Spinal cord (tissue), 10 donors: ENCODE data around the gene FCMR. TPM values are rescaled to one million over a fixed set of nuclear protein-coding genes. Genes with fewer than 3 reads are reported as not detected.

Experiments used
- DNase-seq, 6 donors: peaks; one replicate each; pipeline versions ENCODE4 v3.0.0 to v3.0.0-alpha.2; 2013 to 2015; ENCODE audit warnings: low spot score in 6 of 6, low read depth in 4 of 6
- H3K27ac ChIP-seq: one replicate; pipeline ENCODE4 v1.5.1; 2013; ENCODE audit warnings: low read depth, low read length, control low read depth
- H3K27me3 ChIP-seq: one replicate; pipeline ENCODE4 v1.6.1; 2013; ENCODE audit warnings: low read length; ENCODE audit not compliant: control insufficient read depth, insufficient read depth
- H3K36me3 ChIP-seq: one replicate; pipeline ENCODE4 v1.6.1; 2013; ENCODE audit warnings: low read length; ENCODE audit not compliant: control insufficient read depth, insufficient read depth
- H3K4me1 ChIP-seq: one replicate; pipeline ENCODE4 v1.6.1; 2013; ENCODE audit warnings: low read length; ENCODE audit not compliant: control insufficient read depth, insufficient read depth
- H3K4me3 ChIP-seq: one replicate; pipeline ENCODE4 v1.5.1; 2013; ENCODE audit warnings: low read depth, low read length, control low read depth
- H3K9me3 ChIP-seq: one replicate; pipeline ENCODE4 v1.6.1; 2013; ENCODE audit warnings: low read length; ENCODE audit not compliant: control insufficient read depth, insufficient read depth
- WGBS: methylation state at CpG from one replicate; pipeline ENCODE4 v1.1.5; 2013; ENCODE audit warnings: missing lambda C conversion rate; ENCODE audit not compliant: insufficient coverage; 5-methylcytosine and 5-hydroxymethylcytosine counted together
- polyA plus RNA-seq, 2 donors: library from polyadenylated mRNA; unstranded; fragments of 120-200 nt; gene quantifications; one replicate each; pipeline ENCODE4 v1.2.1, GENCODE V29; 2013; ENCODE audit not compliant: insufficient read length in 2 of 2
- total RNA-seq, 2 donors: library from RNA; depleted of rRNA in 1 of 2; stranded (reverse); fragments of 120-200 nt in 1 of 2; fragments of >200 nt in 1 of 2; gene quantifications; one replicate each; pipeline versions ENCODE4 v1.2.3 to v1.2.4, GENCODE V29; 2013 to 2014
- donor health status: healthy.

The FCMR gene
- total and polyA plus RNA-seq, 4 donors, result 0.89 to 1.9 (median 1.6) TPM

DNA sequence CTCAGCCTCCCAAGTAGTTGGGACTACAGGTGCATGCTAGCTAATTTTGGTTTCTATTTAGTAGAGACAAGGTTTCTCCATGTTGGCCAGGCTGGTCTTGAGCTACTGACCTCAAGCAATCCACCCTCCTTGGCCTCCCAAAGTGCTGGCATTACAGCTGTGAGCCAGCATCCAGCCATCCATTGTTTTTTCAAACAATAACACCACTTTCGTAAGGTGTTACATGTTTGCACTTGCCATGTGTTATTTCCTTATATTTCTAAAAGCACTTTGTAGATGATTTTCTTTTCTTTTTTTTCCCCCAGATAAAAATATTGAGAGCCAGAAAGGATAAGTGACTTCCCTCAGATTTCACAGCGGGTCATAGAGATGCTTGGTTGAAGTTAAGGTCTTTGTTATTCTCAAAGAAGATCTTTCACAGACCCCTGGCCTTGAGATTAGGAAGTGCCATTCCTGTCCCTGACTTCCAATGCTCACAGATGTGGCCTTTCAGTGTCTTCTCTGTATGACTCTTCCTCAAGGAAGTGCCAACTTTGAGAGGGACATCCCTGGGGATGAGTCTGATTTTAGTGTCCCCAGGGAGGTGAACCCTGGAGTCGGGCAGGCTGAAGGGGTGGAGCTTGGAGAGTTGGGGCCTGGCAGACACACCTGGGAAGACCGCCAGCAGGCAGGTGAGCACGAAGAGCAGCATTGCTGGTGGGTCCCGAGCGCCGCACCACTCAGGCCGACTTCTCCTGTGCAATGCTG is 18.3 kb upstream of the FCMR start:
- WGBS, result 85% methylated on average over 7 of the region's 9 CpGs
- DNase-seq, result no peak
- Histone ChIP-seq H3K36me3 (no peaks in the 10 kb centered on the region), H3K27me3 (no peaks in the 10 kb centered on the region), H3K27ac (no peak overlapping the region), H3K4me1 (no peaks in the 10 kb centered on the region), H3K4me3 (no peak overlapping the region), H3K9me3 (no peaks in the 10 kb centered on the region)

DNA sequence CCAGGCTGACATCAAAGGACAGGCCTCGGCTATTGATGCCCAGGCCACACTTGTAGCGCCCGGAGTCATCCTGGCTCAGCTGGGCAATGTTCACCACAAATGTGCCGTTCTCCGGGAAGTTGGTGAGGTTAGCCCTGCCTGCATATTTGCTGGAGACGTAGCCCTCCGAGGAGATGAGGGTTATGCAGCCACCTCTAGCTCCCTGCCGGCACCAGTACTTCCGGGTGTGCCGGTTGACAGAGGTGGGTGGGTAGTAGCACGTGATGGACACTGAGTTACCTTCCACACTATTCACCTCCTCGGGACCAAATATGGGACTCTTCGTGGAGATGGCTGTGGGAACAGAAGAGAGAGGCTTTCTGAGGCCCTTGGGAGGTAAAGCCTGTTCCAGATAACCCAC is 17.4 kb upstream of the FCMR start:
- Histone ChIP-seq H3K27me3 (no peaks in the 10 kb centered on the region), H3K4me3 (no peak overlapping the region), H3K36me3 (no peaks in the 10 kb centered on the region), H3K27ac (no peak overlapping the region), H3K4me1 (no peaks in the 10 kb centered on the region), H3K9me3 (no peaks in the 10 kb centered on the region)
- whole genome bisulfite sequencing, result 95% methylated on average over 7 of the region's 13 CpGs
- DNase-seq, result no peak

DNA sequence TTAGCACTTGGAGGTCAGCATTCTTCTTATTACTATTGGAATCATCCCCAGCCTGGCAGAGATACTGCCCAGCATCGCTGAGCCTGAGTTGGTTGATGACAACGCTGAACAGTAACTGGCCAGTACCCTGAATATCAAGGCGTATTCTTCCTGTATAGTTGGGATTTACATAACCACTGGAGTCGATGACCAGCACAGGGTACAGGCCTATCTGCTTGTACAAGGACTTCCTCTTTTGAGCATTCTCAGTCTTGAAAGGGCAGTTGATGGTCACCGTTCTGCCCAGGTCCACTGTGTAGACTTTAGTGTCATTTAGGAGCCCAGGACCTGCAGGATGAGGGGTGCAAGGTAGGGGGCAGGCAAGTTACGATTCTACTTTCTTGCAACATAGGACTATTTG is 15.7 kb upstream of the FCMR start:
- Histone ChIP-seq H3K4me1 (no peaks in the 10 kb centered on the region), H3K27ac (no peak overlapping the region), H3K4me3 (no peak overlapping the region), H3K36me3 (no peaks in the 10 kb centered on the region), H3K9me3 (no peaks in the 10 kb centered on the region), H3K27me3 (no peaks in the 10 kb centered on the region)
- 91% methylated on average over 4 of the region's 6 CpGs for WGBS
- no peak for DNase-seq

DNA sequence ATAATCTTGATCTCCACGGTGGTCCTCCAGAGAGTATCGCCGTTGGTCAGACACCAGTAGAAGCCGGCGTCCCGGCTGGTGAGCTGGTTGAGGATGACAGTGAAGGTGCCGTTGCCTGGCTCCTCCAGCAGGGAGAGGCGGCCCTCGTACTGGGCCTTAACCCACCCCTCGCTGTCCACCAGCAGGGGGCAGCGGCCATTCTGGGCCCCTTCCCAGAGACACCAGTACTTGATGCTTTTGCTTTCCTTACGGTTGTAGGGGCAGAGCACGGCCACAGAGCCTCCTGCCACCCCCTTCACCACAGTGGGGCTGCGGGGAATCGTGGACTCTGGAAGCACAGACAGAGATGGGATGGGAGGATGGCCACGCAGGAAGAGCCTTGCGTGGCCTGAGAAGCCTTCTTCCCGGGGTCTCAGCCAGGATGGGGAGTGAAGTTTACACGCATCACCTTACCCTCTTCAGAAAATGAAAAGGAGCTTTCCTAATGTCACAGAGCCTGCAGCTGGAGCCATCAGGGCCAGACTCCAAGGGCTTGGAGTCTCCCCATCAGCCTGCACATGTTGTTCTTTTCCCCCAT is 13.8 kb upstream of the FCMR start:
- Histone ChIP-seq H3K4me1 (no peaks in the 10 kb centered on the region), H3K4me3 (no peak overlapping the region), H3K36me3 (no peaks in the 10 kb centered on the region), H3K27ac (no peak overlapping the region), H3K9me3 (no peaks in the 10 kb centered on the region), H3K27me3 (no peaks in the 10 kb centered on the region)
- no peak for DNase-seq
- 66% methylated on average over 12 of the region's 19 CpGs for WGBS

DNA sequence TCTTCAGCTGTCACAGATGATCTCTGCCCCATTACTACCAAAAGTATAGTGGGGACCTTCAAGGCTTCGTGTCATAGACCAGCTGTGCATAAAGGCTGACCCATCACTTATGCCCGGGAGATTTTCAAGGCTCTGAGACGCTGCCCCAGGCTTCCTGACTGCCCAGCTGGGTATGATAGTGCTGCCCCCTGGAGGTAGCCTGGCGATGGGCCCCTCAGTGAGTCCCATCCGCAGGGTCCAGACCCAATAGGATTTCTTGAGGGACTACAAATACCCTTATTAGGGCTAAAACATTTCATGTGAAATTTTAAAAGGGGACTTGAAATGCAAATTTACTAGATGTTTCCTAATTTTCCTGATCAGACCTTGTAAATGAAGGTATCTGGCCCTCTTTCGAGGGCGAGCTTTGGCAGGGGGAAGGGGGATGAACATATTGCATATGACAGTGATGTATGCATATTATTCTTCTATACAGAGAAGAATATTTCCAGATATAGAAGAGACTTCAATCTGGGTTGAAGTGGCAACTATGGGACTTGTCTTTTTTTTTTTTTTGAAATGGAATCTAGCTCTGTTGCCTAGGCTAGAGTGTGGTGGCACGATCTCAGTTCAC is 11.7 kb upstream of the FCMR start:
- Histone ChIP-seq H3K4me3 (no peak overlapping the region), H3K27ac (no peak overlapping the region), H3K4me1 (no peaks in the 10 kb centered on the region), H3K36me3 (no peaks in the 10 kb centered on the region), H3K9me3 (no peaks in the 10 kb centered on the region), H3K27me3 (no peaks in the 10 kb centered on the region)
- 76% methylated on average over 3 of the region's 8 CpGs for WGBS
- DNase-seq, result no peak

DNA sequence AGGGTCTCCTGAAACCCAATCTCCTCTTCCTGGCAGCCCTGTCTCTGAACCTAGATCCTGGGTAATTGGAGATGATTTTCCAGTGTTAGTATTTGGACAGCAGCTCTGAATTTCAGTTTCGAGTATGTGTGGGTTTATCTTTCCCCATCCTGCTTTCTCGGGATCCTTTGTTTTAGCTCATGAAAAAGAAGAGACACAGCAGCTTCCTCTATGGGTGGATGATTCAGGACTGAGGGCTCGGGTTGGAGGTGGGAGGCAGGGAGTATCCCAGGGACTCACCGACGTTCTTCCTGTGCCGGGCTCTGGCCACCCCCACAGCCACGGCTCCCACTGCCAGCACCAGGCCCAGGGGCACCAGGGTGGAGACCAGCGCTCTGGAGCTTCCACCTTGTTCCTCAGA is 10.4 kb upstream of the FCMR start:
- no peaks in the 10 kb centered on the region for H3K9me3 ChIP-seq
- H3K4me3 ChIP-seq, result no peak overlapping the region
- 91% methylated on average over 7 of the region's 8 CpGs for WGBS
- no peaks in the 10 kb centered on the region for H3K27me3 ChIP-seq
- no peaks in the 10 kb centered on the region for H3K36me3 ChIP-seq
- no peak for DNase-seq
- no peak overlapping the region for H3K27ac ChIP-seq
- H3K4me1 ChIP-seq, result no peaks in the 10 kb centered on the region

DNA sequence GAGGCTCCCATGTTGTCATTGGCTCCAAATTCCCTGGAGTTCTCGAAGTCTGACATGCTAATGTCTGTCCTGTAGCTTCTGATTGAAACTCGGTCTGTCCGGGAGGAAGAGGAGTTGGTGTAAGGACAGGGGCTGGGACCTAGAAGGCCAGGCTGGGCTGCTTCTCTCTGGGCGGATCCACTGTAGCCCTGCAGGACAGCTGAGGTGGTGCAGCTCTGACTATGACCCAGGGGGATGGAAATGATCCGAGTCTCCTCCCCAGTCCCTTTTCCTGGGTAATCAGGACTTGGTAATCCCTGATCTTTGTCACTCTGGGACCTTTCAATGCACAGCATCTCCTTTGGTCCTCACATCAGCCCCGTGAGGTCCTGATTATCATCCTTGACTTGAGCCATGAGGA is 10.0 kb upstream of the FCMR start:
- no peaks in the 10 kb centered on the region for H3K36me3 ChIP-seq
- 79% methylated on average over 6 of the region's 6 CpGs for WGBS

DNA sequence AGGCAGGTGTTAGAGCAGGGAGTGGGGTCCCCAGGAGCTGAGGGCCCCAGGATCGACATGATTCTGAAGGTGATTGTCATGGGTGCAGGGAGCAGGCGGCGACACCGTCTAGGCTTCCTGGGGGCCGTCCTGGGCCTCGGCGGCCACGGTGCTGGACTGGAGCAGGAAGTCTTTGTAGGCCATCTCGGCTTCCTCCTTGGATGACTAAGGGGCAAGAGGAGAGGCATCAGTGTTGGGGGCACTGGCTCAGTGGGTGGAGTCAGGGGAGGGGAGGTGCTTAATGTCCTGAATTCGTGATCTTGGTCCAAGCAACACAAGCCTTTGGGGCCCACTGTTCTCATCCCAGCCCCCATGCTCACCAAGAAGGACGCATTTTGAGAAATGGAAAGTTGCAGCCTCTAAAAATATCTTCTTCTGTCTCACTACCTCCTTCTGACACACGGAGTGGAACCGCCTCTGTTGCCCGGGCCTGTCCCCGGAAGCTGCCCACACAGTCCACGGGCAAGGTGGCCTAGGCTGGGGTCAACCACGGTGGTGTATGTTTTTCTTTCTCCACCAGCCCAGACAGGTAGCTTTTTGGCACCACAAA is 8.6 kb upstream of the FCMR start:
- no peak overlapping the region for H3K4me3 ChIP-seq
- 92% methylated on average over 14 of the region's 17 CpGs for WGBS
- no peaks in the 10 kb centered on the region for H3K36me3 ChIP-seq
- no peaks in the 10 kb centered on the region for H3K4me1 ChIP-seq
- H3K9me3 ChIP-seq, result no peaks in the 10 kb centered on the region
- no peaks in the 10 kb centered on the region for H3K27me3 ChIP-seq
- no peak for DNase-seq
- no peak overlapping the region for H3K27ac ChIP-seq

More for the DNA sequence above, 10.0 kb upstream of the FCMR start:
- no peak overlapping the region for H3K27ac ChIP-seq
- DNase-seq, result no peak
- H3K9me3 ChIP-seq, result no peaks in the 10 kb centered on the region
- no peak overlapping the region for H3K4me3 ChIP-seq
- no peaks in the 10 kb centered on the region for H3K27me3 ChIP-seq
- H3K4me1 ChIP-seq, result no peaks in the 10 kb centered on the region

DNA sequence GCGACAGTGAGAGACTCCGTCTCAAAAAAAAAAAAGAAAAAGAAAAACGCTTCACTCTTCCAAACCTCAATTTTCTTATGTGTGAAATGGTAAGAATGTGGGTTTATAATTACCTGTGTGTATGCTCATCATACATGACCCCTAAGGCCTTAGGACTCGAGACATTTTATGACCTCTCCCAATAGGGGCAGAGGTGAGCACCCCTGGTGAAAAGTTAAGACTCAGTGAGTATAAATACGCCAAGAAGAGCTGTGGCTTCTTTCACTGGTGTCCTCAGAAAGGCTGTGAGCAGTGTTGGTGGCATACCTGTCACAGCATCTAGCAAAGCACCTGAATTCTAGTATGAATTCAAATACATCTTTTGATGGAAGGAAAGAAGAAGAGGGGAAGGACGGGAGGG is 7.8 kb upstream of the FCMR start:
- no peak overlapping the region for H3K27ac ChIP-seq
- H3K4me3 ChIP-seq, result no peak overlapping the region
- no peak for DNase-seq
- H3K9me3 ChIP-seq, result no peaks in the 10 kb centered on the region
- WGBS, result 80% methylated on average over 1 of the region's 6 CpGs
- no peaks in the 10 kb centered on the region for H3K4me1 ChIP-seq
- no peaks in the 10 kb centered on the region for H3K27me3 ChIP-seq
- H3K36me3 ChIP-seq, result no peaks in the 10 kb centered on the region
